ENCODE data around the gene MOB1A. TPM values are rescaled to one million over a fixed set of nuclear protein-coding genes. Genes with fewer than 3 reads are reported as not detected.

Gene MOB1A
- total RNA-seq, 4 donors from 2014 or later, result 92.4 to 117 (median 106) TPM

DNA sequence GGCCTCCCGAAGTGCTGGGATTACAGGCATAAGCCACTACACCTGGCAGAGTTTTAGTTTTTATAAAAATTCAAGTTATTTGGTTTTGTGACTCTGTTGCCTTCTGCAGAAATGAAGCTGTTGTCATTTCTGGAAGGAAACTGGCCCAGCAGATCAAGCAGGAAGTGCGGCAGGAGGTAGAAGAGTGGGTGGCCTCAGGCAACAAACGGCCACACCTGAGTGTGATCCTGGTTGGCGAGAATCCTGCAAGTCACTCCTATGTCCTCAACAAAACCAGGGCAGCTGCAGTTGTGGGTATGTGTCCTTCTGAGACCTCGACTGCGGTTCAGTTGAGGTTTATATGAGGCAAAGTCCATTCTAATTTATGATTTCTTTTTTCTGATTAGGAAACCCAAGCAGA is 26.9 kb upstream of the MOB1A start:
- H3K4me3 ChIP-seq (replicated peaks in 1 of 3), result no peak overlapping the region
- H3K4me1 ChIP-seq, result peaks cover 0 to 14% of the 10 kb centered on the region in 2 donors
- no peaks in the 10 kb centered on the region for H3K36me3 ChIP-seq
- intact Hi-C loops (cut with DNase I), result no loop called here
- 75 to 83% methylated on average over 6 of the region's 6 CpGs for WGBS, 2 donors
- no peaks in the 10 kb centered on the region for H3K9me3 ChIP-seq
- H3K27me3 ChIP-seq, result no peaks in the 10 kb centered on the region
- DNase-seq, result no peak
- H3K27ac ChIP-seq, result no peak overlapping the region
- TF ChIP-seq, protein P1, sequence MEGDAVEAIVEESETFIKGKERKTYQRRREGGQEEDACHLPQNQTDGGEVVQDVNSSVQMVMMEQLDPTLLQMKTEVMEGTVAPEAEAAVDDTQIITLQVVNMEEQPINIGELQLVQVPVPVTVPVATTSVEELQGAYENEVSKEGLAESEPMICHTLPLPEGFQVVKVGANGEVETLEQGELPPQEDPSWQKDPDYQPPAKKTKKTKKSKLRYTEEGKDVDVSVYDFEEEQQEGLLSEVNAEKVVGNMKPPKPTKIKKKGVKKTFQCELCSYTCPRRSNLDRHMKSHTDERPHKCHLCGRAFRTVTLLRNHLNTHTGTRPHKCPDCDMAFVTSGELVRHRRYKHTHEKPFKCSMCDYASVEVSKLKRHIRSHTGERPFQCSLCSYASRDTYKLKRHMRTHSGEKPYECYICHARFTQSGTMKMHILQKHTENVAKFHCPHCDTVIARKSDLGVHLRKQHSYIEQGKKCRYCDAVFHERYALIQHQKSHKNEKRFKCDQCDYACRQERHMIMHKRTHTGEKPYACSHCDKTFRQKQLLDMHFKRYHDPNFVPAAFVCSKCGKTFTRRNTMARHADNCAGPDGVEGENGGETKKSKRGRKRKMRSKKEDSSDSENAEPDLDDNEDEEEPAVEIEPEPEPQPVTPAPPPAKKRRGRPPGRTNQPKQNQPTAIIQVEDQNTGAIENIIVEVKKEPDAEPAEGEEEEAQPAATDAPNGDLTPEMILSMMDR (IDR thresholded peaks at IDR 0.05), result no peak
- no peak for TF ChIP-seq POLR2A (IDR thresholded peaks at IDR 0.05)

DNA sequence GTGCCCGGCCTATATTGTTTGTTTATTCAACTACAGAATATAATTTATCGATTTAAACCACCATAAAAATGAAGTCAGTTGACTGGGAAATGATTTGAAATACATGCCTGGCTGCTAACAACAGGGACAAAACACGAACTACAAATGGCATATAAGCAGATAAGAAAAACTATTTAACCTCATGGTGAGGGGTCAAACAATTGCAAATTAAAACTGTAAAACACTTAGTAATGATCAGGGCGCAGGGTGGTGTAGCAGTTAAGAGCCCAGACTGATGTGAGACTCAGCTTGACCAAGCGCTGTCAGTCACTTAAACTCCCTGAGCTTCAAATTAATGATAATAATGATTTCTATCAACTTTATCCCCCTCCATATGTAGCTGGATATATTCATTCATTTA is 26.4 kb upstream of the MOB1A start:
- Histone ChIP-seq H3K4me1 (peaks cover 0 to 14% of the 10 kb centered on the region in 2 donors), H3K4me3 (replicated peaks in 1 of 3) (no peak overlapping the region), H3K36me3 (no peaks in the 10 kb centered on the region), H3K27ac (peak overlapping the region in 1 of 3 donors; percentile 0), H3K9me3 (no peaks in the 10 kb centered on the region), H3K27me3 (no peaks in the 10 kb centered on the region)
- intact Hi-C loops (cut with DNase I), result no loop called here
- TF ChIP-seq, protein P1 (IDR thresholded peaks at IDR 0.05), result no peak
- TF ChIP-seq POLR2A (IDR thresholded peaks at IDR 0.05), result no peak
- 86 to 95% methylated on average over 5 of the region's 5 CpGs for WGBS, 2 donors
- no peak for DNase-seq

DNA sequence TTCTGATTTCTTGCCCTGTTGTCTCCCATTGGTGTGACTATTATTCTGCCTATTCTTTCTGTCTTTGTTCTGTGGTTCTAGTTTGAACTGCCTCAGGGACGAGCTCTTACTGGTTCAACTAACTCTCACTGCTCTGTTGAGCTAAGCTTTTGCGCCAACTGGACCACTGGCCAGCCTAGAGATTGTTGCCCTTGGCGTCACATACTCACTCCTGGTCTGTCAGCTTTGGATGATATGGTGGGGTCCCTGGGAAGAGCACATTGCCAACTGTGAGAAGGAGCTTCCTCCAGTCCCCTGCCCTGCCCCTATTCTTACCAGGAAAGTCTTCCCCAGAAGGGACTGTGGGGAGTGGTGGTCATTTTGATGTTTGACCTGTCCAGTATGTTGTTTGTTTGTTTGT is 25.8 kb upstream of the MOB1A start:
- Histone ChIP-seq H3K4me3 (replicated peaks in 1 of 3) (no peak overlapping the region), H3K4me1 (peaks cover 0 to 14% of the 10 kb centered on the region in 2 donors), H3K36me3 (no peaks in the 10 kb centered on the region), H3K27ac (no peak overlapping the region), H3K27me3 (no peaks in the 10 kb centered on the region), H3K9me3 (no peaks in the 10 kb centered on the region)
- 98% methylated on average over 3 of the region's 3 CpGs for WGBS, 2 donors
- DNase-seq, result no peak
- intact Hi-C loops (cut with DNase I), result no loop called here
- no peak for TF ChIP-seq POLR2A (IDR thresholded peaks at IDR 0.05)
- TF ChIP-seq, protein P1 (IDR thresholded peaks at IDR 0.05), result no peak

GRCh38 chr2:74201596-74201995 is 22.9 kb upstream of the MOB1A start:
- H3K27ac ChIP-seq, result no peak overlapping the region
- no peaks in the 10 kb centered on the region for H3K36me3 ChIP-seq
- H3K4me3 ChIP-seq (replicated peaks in 1 of 3), result no peak overlapping the region
- 61 to 68% methylated on average over 1 of the region's 1 CpG for WGBS, 2 donors
- no peak for DNase-seq
- peaks cover 8 to 14% of the 10 kb centered on the region in 2 donors for H3K4me1 ChIP-seq
- H3K9me3 ChIP-seq, result no peaks in the 10 kb centered on the region
- intact Hi-C loops (cut with DNase I), result no loop called here
- no peaks in the 10 kb centered on the region for H3K27me3 ChIP-seq
- TF ChIP-seq, protein P1 (IDR thresholded peaks at IDR 0.05), result no peak
- no peak for TF ChIP-seq POLR2A (IDR thresholded peaks at IDR 0.05)

DNA sequence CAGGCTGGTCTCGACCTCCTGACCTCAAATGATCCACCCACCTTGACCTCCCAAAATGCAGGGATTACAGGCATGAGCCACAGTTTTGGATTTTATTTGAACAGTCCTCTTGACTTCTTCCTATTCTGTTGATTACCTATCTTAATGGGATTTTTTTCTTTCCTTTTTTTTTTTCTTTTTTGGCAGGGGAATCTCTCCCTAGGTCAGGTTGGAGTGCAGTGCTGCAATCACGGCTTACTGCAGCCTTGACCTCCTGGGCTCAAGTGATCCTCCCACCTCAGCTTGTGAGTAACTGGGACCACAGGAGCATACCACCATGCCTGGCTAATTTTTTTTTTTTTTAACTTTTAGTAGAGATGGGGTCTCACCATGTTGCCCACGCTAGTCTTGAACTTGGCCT is 22.5 kb upstream of the MOB1A start:
- intact Hi-C loops (cut with DNase I), result no loop called here
- 81 to 88% methylated on average over 3 of the region's 3 CpGs for WGBS, 2 donors
- no peaks in the 10 kb centered on the region for H3K9me3 ChIP-seq
- TF ChIP-seq, protein P1 (IDR thresholded peaks at IDR 0.05), result no peak
- no peak for TF ChIP-seq POLR2A (IDR thresholded peaks at IDR 0.05)
- no peak overlapping the region for H3K27ac ChIP-seq
- no peaks in the 10 kb centered on the region for H3K36me3 ChIP-seq
- DNase-seq, result no peak
- H3K4me1 ChIP-seq, result peaks cover 8 to 10% of the 10 kb centered on the region in 2 donors
- no peaks in the 10 kb centered on the region for H3K27me3 ChIP-seq
- H3K4me3 ChIP-seq (replicated peaks in 1 of 3), result no peak overlapping the region
